GM12864 (cell line): ENCODE measurements around the gene SLTM.

Experiments used
- DNase-seq: peaks from one replicate; pipeline ENCODE4 v3.0.0-alpha.2; 2011; ENCODE audit warnings: low read depth
- H3K4me3 ChIP-seq: 2 replicates; pipeline ENCODE4 v1.5.1; 2011; ENCODE audit warnings: mild to moderate bottlenecking, low read depth, low read length, control low read depth
- TF ChIP-seq, protein P1 (sequence below): IDR thresholded peaks from 2 replicates; pipeline ENCODE4 v1.5.1; 2011; ENCODE audit warnings: low read depth, mild to moderate bottlenecking, moderate library complexity, low read length, control low read depth, inconsistent platforms; ENCODE audit errors: missing control alignments

The SLTM gene

GRCh38 chr15:58933281-58934113 is at the start of gene SLTM:
Gene SLTM, minus strand, starts transcription at chr15:58933679. Its CDS starts 114 bp downstream, at chr15:58933565.
- peak within 1 kb of the TSS; percentile 98 for H3K4me3 ChIP-seq
- TF ChIP-seq, protein P1, sequence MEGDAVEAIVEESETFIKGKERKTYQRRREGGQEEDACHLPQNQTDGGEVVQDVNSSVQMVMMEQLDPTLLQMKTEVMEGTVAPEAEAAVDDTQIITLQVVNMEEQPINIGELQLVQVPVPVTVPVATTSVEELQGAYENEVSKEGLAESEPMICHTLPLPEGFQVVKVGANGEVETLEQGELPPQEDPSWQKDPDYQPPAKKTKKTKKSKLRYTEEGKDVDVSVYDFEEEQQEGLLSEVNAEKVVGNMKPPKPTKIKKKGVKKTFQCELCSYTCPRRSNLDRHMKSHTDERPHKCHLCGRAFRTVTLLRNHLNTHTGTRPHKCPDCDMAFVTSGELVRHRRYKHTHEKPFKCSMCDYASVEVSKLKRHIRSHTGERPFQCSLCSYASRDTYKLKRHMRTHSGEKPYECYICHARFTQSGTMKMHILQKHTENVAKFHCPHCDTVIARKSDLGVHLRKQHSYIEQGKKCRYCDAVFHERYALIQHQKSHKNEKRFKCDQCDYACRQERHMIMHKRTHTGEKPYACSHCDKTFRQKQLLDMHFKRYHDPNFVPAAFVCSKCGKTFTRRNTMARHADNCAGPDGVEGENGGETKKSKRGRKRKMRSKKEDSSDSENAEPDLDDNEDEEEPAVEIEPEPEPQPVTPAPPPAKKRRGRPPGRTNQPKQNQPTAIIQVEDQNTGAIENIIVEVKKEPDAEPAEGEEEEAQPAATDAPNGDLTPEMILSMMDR = peak; percentile 32
- peak; percentile 82 for DNase-seq

- DNase-seq = no peak
- TF ChIP-seq, protein P1 = no peak
- no peak overlapping the region for H3K4me3 ChIP-seq
Measured at GRCh38 chr15:58983261-58983660, 49.8 kb upstream of the SLTM start.

- TF ChIP-seq, protein P1 = no peak
- H3K4me3 ChIP-seq = peak overlapping the region; percentile 29; the same call in 1 of the 2 replicates
- no peak for DNase-seq
Measured at GRCh38 chr15:58981808-58982475, 48.5 kb upstream of the SLTM start.

- peak overlapping the region; percentile 43; the same call in 1 of the 2 replicates for H3K4me3 ChIP-seq
- peak; percentile 46 for DNase-seq
- TF ChIP-seq, protein P1 = peak; percentile 27
Measured at GRCh38 chr15:58980351-58980939, 47.0 kb upstream of the SLTM start.

DNA sequence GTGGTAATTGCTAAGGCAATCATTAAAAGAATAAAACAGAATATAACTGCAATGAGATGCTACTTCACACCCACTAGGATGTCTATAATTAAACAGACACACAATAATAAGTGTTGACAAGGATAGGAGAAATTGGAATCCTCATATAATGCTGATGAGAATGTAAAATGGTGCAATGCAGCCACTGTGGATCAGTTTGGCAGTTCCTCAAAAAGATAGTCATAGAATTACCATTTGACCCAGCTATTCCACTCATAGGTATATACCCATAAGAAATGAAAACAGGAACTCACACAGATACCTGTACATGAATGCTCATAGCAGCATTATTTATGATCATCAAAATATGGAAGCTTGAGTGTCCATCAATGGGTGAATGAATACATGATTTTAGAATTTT is 44.4 kb upstream of the SLTM start:
- TF ChIP-seq, protein P1 = no peak
- DNase-seq = no peak
- H3K4me3 ChIP-seq = no peak overlapping the region

DNA sequence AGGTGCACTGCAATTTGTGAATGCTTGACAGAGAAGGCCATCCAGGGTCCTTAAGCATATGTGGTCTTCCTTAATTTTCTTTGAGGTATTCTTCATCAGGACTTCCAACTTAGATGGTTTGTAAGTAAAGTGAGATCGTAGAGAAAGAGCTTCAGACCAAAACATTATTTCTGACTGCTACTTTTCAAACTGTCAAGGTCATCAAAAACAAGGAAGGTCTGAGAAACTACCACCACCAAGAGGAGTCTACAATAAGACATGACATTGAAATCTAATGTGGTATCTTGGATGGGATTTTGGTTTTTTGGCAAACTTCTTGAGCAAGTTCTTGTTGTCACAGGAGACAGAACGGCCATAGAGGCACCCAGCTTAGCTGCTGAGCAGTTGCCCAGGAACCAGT is 34.0 kb upstream of the SLTM start:
- no peak for DNase-seq
- no peak overlapping the region for H3K4me3 ChIP-seq
- TF ChIP-seq, protein P1 = no peak
